GM23338 (cell line): ENCODE results near the gene UTP18.
"Not testable (repeated sequence)": the region's sequence is repeated elsewhere in the genome, so short reads cannot be mapped to it uniquely, and the experiment has no call there.

Source experiments
- CREB1 ChIP-seq: fragments of 250-450 bp; sonication (Bioruptor Pico); IDR thresholded peaks from 2 replicates; pipeline ENCODE4 v1.5.0; 2020; ENCODE audit warnings: low read depth, mild to moderate bottlenecking, moderate library complexity
- EZH2 ChIP-seq: fragments of 200-600 bp; sonication (generic); IDR thresholded peaks from one replicate; pipeline ENCODE4 v1.8.0; 2017; ENCODE audit warnings: antibody characterized with exemption, mild to moderate bottlenecking, low read depth; ENCODE audit not compliant: unreplicated experiment
- EZH2phosphoT487 ChIP-seq: fragments of 200-600 bp; sonication (generic); IDR thresholded peaks from one replicate; pipeline ENCODE4 v1.8.1; 2018; ENCODE audit warnings: antibody characterized with exemption; ENCODE audit not compliant: unreplicated experiment
- JUNB ChIP-seq: IDR thresholded peaks from one replicate; pipeline ENCODE4 v1.6.1; 2016; ENCODE audit warnings: antibody characterized with exemption; ENCODE audit not compliant: unreplicated experiment
- POLR2AphosphoS5 ChIP-seq: IDR thresholded peaks from 2 replicates; pipeline ENCODE4 v1.6.1; 2016; ENCODE audit warnings: antibody characterized with exemption, low read depth
- STAT1 ChIP-seq: IDR thresholded peaks from one replicate; pipeline ENCODE4 v1.6.1; 2016; ENCODE audit warnings: antibody characterized with exemption; ENCODE audit not compliant: unreplicated experiment
- TF ChIP-seq, protein P1 (sequence below), 2 experiments: fragments of 200-600 bp in 1 of 2; sonication (generic) in 1 of 2; conservative IDR thresholded peaks; 2 replicates each; pipeline versions ENCODE4 v1.5.1 to v1.6.1; 2016 to 2017; ENCODE audit warnings: antibody characterized with exemption in 2 of 2, low read depth in 2 of 2, mild to moderate bottlenecking in 2 of 2, moderate library complexity in 1 of 2
- TF ChIP-seq, protein P2 (sequence below): IDR thresholded peaks from one replicate; pipeline ENCODE4 v1.6.1; 2018; ENCODE audit warnings: antibody characterized with exemption; ENCODE audit not compliant: unreplicated experiment
- TF ChIP-seq, protein P3 (sequence below): IDR thresholded peaks from 2 replicates; pipeline ENCODE4 v1.6.1; 2016; ENCODE audit warnings: antibody characterized with exemption

DNA sequence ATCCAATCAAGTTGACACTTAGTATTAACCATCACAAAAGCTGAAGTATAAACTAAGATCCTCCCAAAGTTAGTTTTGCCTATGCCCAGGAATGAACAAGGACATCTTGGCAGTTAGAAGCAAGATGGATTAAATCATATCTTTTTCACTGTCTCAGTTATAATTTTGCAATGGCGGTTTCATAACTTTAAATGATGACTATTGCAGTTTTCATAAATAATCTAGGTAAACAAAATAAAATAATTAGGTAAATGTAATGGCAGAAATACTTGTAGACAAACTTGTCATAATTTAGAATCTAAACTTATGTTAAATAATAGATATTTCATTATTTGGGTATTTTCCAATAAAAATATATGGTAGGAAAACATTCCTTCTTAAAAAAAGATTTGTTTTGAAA, 51.7 kb downstream of the UTP18 start:
- not testable (repeated sequence) for TF ChIP-seq POLR2AphosphoS5; EZH2phosphoT487; CREB1 (CRISPR knock-in tag); EZH2; JUNB; STAT1
- TF ChIP-seq, protein P1, sequence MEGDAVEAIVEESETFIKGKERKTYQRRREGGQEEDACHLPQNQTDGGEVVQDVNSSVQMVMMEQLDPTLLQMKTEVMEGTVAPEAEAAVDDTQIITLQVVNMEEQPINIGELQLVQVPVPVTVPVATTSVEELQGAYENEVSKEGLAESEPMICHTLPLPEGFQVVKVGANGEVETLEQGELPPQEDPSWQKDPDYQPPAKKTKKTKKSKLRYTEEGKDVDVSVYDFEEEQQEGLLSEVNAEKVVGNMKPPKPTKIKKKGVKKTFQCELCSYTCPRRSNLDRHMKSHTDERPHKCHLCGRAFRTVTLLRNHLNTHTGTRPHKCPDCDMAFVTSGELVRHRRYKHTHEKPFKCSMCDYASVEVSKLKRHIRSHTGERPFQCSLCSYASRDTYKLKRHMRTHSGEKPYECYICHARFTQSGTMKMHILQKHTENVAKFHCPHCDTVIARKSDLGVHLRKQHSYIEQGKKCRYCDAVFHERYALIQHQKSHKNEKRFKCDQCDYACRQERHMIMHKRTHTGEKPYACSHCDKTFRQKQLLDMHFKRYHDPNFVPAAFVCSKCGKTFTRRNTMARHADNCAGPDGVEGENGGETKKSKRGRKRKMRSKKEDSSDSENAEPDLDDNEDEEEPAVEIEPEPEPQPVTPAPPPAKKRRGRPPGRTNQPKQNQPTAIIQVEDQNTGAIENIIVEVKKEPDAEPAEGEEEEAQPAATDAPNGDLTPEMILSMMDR (conservative IDR thresholded peaks at IDR 0.05; ENCODE audit: low read depth in 2 of 2): not testable (repeated sequence)
- TF ChIP-seq, protein P2, sequence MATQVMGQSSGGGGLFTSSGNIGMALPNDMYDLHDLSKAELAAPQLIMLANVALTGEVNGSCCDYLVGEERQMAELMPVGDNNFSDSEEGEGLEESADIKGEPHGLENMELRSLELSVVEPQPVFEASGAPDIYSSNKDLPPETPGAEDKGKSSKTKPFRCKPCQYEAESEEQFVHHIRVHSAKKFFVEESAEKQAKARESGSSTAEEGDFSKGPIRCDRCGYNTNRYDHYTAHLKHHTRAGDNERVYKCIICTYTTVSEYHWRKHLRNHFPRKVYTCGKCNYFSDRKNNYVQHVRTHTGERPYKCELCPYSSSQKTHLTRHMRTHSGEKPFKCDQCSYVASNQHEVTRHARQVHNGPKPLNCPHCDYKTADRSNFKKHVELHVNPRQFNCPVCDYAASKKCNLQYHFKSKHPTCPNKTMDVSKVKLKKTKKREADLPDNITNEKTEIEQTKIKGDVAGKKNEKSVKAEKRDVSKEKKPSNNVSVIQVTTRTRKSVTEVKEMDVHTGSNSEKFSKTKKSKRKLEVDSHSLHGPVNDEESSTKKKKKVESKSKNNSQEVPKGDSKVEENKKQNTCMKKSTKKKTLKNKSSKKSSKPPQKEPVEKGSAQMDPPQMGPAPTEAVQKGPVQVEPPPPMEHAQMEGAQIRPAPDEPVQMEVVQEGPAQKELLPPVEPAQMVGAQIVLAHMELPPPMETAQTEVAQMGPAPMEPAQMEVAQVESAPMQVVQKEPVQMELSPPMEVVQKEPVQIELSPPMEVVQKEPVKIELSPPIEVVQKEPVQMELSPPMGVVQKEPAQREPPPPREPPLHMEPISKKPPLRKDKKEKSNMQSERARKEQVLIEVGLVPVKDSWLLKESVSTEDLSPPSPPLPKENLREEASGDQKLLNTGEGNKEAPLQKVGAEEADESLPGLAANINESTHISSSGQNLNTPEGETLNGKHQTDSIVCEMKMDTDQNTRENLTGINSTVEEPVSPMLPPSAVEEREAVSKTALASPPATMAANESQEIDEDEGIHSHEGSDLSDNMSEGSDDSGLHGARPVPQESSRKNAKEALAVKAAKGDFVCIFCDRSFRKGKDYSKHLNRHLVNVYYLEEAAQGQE: not testable (repeated sequence)
- TF ChIP-seq, protein P3, sequence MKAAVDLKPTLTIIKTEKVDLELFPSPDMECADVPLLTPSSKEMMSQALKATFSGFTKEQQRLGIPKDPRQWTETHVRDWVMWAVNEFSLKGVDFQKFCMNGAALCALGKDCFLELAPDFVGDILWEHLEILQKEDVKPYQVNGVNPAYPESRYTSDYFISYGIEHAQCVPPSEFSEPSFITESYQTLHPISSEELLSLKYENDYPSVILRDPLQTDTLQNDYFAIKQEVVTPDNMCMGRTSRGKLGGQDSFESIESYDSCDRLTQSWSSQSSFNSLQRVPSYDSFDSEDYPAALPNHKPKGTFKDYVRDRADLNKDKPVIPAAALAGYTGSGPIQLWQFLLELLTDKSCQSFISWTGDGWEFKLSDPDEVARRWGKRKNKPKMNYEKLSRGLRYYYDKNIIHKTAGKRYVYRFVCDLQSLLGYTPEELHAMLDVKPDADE: not testable (repeated sequence)
